Activated CD8-positive, alpha-beta memory T cell treated with anti-CD3 and anti-CD28 coated beads for 4 hours (primary cell): Measurements from ENCODE around the gene AKTIP.

Experiments used
- DNase-seq, 2 donors: peaks; one replicate each; pipeline ENCODE4 v3.0.0-alpha.2; 2020; ENCODE audit warnings: low read depth in 2 of 2

Gene AKTIP

GRCh38 chr16:53480394-53480793 lies 22.6 kb downstream of the AKTIP start:
- DNase-seq: no peak

- DNase-seq: no peak
Observed at GRCh38 chr16:53478965-53479364, 24.0 kb downstream of the AKTIP start.

- no peak for DNase-seq
Observed at GRCh38 chr16:53476867-53477266, 26.1 kb downstream of the AKTIP start.

GRCh38 chr16:53465606-53466280 lies 37.3 kb downstream of the AKTIP start:
- no peak for DNase-seq

- no peak for DNase-seq
Observed at GRCh38 chr16:53458635-53459034, 44.4 kb downstream of the AKTIP start.

GRCh38 chr16:53457670-53458069 lies 45.3 kb downstream of the AKTIP start:
- DNase-seq: peak; percentile 41 to 66

- no peak for DNase-seq
Observed at GRCh38 chr16:53456625-53457024, 46.4 kb downstream of the AKTIP start.

- no peak for DNase-seq
Observed at GRCh38 chr16:53453928-53454327, 49.1 kb downstream of the AKTIP start.

- DNase-seq: no peak
Observed at GRCh38 chr16:53449816-53450517, 53.0 kb downstream of the AKTIP start.

- DNase-seq: no peak
Observed at GRCh38 chr16:53446090-53446489, 56.9 kb downstream of the AKTIP start.

- no peak for DNase-seq
Observed at GRCh38 chr16:53445534-53445933, 57.5 kb downstream of the AKTIP start.
